PC-3 (cell line): ENCODE results near the gene TBCB. TPM values are rescaled to one million over a fixed set of nuclear protein-coding genes. Genes with fewer than 3 reads are reported as not detected.

ENCODE experiments used
- ATAC-seq: fragments of 200-7000 bp; cut with Tn5 transposase; 2 replicates; pipeline ENCODE4 v1.9.1; 2020; ENCODE audit warnings: mild to moderate bottlenecking, moderate library complexity
- BruUV-seq: library from RNA; stranded (reverse); fragments of 400-500 nt; replicated peaks from 2 replicates; lab custom pipeline; 2021; lab: Mats Ljungman, UMichigan
- CTCF ChIA-PET: fragments of 300-600 bp; sonication (Branson Sonifier 250); formaldehyde crosslinking; loops from one replicate; lab custom pipeline; 2022; ENCODE audit warnings: antibody characterized with exemption; lab: Charles Lee
- POLR2A ChIA-PET: fragments of 300-600 bp; sonication (Branson Sonifier 250); formaldehyde crosslinking; loops from one replicate; lab custom pipeline; 2022; ENCODE audit warnings: antibody characterized with exemption; ENCODE audit not compliant: unreplicated experiment; lab: Charles Lee
- DNase-seq: peaks from one replicate; pipeline ENCODE4 v3.0.0-alpha.2; 2015
- H2AFZ ChIP-seq: fragments of 300-600 bp; sonication (generic); 2 replicates; pipeline ENCODE4 v1.6.0; 2016; ENCODE audit warnings: antibody characterized with exemption, low read length
- H3F3A ChIP-seq: fragments of 300-600 bp; sonication (generic); one replicate; pipeline ENCODE4 v1.6.0; 2017; ENCODE audit warnings: antibody characterized with exemption, low read length, control low read depth, mild to moderate bottlenecking; ENCODE audit not compliant: unreplicated experiment
- H3K27ac ChIP-seq: fragments of 300-600 bp; sonication (generic); 2 replicates; pipeline ENCODE4 v1.5.1; 2016; ENCODE audit warnings: mild to moderate bottlenecking, low read length
- H3K27me3 ChIP-seq: fragments of 300-600 bp; sonication (generic); 2 replicates; pipeline ENCODE4 v1.6.1; 2016; ENCODE audit warnings: low read length, mixed read lengths
- H3K36me3 ChIP-seq: fragments of 300-600 bp; sonication (generic); 2 replicates; pipeline ENCODE4 v1.6.1; 2016; ENCODE audit warnings: low read depth, mixed run types, low read length, mixed read lengths
- H3K4me1 ChIP-seq: fragments of 300-600 bp; sonication (generic); 2 replicates; pipeline ENCODE4 v1.5.1; 2016; ENCODE audit warnings: low read length; ENCODE audit not compliant: insufficient read depth
- H3K4me2 ChIP-seq: fragments of 300-600 bp; sonication (generic); 2 replicates; pipeline ENCODE4 v1.6.0; 2016; ENCODE audit warnings: low read length
- H3K4me3 ChIP-seq: fragments of 300-600 bp; sonication (generic); 2 replicates; pipeline ENCODE4 v1.5.1; 2016; ENCODE audit warnings: mild to moderate bottlenecking, low read length, mixed read lengths
- H3K79me2 ChIP-seq: fragments of 300-600 bp; sonication (generic); 2 replicates; pipeline ENCODE4 v1.6.1; 2017; ENCODE audit warnings: low read length, mixed read lengths
- H3K9ac ChIP-seq: fragments of 300-600 bp; sonication (generic); 2 replicates; pipeline ENCODE4 v1.6.0; 2016; ENCODE audit warnings: mild to moderate bottlenecking, low read length
- H3K9me2 ChIP-seq: fragments of 300-600 bp; sonication (generic); replicated peaks from 2 replicates; pipeline ENCODE4 v1.6.1; 2016; ENCODE audit warnings: mixed run types, low read length, mixed read lengths
- H3K9me3 ChIP-seq: fragments of 300-600 bp; sonication (generic); 2 replicates; pipeline ENCODE4 v1.6.1; 2016; ENCODE audit warnings: low read length, mixed read lengths
- H4K20me1 ChIP-seq: fragments of 300-600 bp; sonication (generic); 2 replicates; pipeline ENCODE4 v1.6.1; 2016; ENCODE audit warnings: low read length, mixed read lengths
- EZH2 ChIP-seq: fragments of 300-600 bp; sonication (generic); IDR thresholded peaks from one replicate; pipeline ENCODE4 v1.6.1; 2017; ENCODE audit warnings: antibody characterized with exemption, mild to moderate bottlenecking, low read length; ENCODE audit not compliant: unreplicated experiment
- EZH2phosphoT487 ChIP-seq: fragments of 300-600 bp; sonication (generic); IDR thresholded peaks from 2 replicates; pipeline ENCODE4 v1.6.1; 2018; ENCODE audit warnings: mild to moderate bottlenecking, antibody characterized with exemption, low read length, borderline replicate concordance
- intact Hi-C: fragments of 100-400 bp; cut with micrococcal nuclease; formaldehyde crosslinking; loops from 2 replicates; pipeline ENCODE4 v1.9.0; 2023
- total RNA-seq: library from RNA; depleted of rRNA; stranded (reverse); fragments of >200 nt; gene quantifications from 2 replicates; pipeline ENCODE4 v1.2.3, GENCODE V29; 2014
- TF ChIP-seq, protein P1 (sequence below): fragments of 300-600 bp; sonication (generic); conservative IDR thresholded peaks from 2 replicates; pipeline ENCODE4 v1.5.1; 2017; ENCODE audit warnings: antibody characterized with exemption, low read depth, mild to moderate bottlenecking, low read length

TBCB gene
- total RNA-seq, 1 experiment from 2014 or later, result 260 TPM

DNA sequence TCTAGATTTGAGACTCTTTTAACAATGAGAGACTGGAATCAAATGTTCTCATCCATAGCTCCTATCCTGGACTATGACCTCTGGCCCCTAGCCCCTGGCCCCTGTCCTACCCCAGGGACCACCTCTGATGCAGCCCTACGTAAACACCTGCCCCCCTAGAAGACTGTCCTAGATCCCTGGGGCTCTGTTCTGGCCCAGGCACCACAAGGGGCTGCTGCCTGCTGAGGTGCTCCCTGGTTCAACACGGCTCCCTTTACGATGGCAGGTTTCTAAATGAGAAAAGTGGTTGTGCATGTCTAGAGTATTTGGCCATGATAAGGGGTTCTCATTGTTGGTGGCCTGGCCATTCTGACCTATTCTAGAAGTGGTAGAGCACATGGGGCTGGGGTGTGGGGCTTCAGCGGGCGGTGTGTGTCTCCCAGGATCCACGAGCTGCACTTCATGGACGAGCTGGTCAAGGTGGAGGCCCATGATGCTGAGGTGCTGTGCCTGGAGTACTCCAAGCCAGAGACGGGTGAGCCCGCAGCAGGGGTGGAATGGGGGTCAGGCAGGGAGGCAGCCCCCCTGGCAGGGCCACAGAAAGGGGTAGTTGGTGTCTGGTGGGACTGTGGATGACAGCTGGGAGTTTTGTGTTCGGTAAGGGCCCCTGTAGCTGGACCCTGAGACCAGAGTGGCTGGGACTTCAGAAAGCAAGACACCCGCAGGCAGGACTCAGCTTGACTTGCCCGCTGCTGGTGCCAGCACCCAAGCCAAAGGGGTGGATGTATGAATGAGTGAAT lies 30.8 kb upstream of the TBCB start:
- H3K36me3 ChIP-seq, result peaks cover 16% of the 10 kb centered on the region; the same call in 1 of the 2 replicates
- H3F3A ChIP-seq, result no peaks in the 10 kb centered on the region
- H3K4me2 ChIP-seq, result no peak overlapping the region
- ChIA-PET CTCF (no interaction called here), POLR2A (no interaction called here)
- H2AFZ ChIP-seq, result no peak overlapping the region
- BruUV-seq, result no TSS peak
- no peak overlapping the region for H3K27ac ChIP-seq
- H3K4me3 ChIP-seq, result no peak overlapping the region
- no peak overlapping the region for H3K9ac ChIP-seq
- H4K20me1 ChIP-seq, result no peaks in the 10 kb centered on the region
- no peaks in the 10 kb centered on the region for H3K9me2 ChIP-seq
- ATAC-seq (no peak), DNase-seq (no peak)
- no peaks in the 10 kb centered on the region for H3K4me1 ChIP-seq
- H3K79me2 ChIP-seq, result no peaks in the 10 kb centered on the region
- TF ChIP-seq EZH2 (no peak), EZH2phosphoT487 (no peak)
- TF ChIP-seq, protein P1, sequence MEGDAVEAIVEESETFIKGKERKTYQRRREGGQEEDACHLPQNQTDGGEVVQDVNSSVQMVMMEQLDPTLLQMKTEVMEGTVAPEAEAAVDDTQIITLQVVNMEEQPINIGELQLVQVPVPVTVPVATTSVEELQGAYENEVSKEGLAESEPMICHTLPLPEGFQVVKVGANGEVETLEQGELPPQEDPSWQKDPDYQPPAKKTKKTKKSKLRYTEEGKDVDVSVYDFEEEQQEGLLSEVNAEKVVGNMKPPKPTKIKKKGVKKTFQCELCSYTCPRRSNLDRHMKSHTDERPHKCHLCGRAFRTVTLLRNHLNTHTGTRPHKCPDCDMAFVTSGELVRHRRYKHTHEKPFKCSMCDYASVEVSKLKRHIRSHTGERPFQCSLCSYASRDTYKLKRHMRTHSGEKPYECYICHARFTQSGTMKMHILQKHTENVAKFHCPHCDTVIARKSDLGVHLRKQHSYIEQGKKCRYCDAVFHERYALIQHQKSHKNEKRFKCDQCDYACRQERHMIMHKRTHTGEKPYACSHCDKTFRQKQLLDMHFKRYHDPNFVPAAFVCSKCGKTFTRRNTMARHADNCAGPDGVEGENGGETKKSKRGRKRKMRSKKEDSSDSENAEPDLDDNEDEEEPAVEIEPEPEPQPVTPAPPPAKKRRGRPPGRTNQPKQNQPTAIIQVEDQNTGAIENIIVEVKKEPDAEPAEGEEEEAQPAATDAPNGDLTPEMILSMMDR, result no peak
- H3K27me3 ChIP-seq, result no peaks in the 10 kb centered on the region
- intact Hi-C loops, result no loop called here
- no peaks in the 10 kb centered on the region for H3K9me3 ChIP-seq

DNA sequence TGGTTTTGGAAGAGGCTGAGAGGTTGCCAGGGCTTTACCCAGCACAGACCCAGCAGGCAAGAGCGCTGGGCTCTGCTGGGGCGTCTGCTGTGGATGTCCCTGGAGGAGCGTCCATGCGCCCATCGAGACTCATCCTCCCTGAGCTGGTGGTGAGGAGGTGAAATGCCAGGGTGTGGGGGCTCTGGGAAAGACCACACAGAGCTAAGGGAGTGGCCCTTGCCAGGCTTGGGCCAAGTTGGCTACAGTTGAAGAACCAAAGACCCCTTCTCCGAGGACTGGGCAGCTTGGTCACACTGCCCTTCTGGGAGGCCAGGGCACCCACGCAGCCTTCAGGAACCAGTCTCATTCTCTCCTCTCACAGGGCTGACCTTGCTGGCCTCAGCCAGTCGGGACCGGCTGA lies 28.9 kb upstream of the TBCB start:
- Histone ChIP-seq H3K9me3 (no peaks in the 10 kb centered on the region), H3K27ac (no peak overlapping the region), H3K36me3 (peaks cover 14% of the 10 kb centered on the region), H3K4me1 (no peaks in the 10 kb centered on the region), H3K4me2 (no peak overlapping the region), H3K9ac (no peak overlapping the region), H2AFZ (no peak overlapping the region), H3K4me3 (no peak overlapping the region), H3F3A (no peaks in the 10 kb centered on the region), H4K20me1 (no peaks in the 10 kb centered on the region), H3K27me3 (no peaks in the 10 kb centered on the region), H3K9me2 (no peaks in the 10 kb centered on the region), H3K79me2 (no peaks in the 10 kb centered on the region)
- TF ChIP-seq, protein P1, result no peak
- TF ChIP-seq EZH2, result no peak
- no peak for TF ChIP-seq EZH2phosphoT487
- no peak for DNase-seq
- CTCF ChIA-PET, result no interaction called here
- ATAC-seq, result no peak
- no TSS peak for BruUV-seq
- POLR2A ChIA-PET, result no interaction called here
- intact Hi-C loops, result no loop called here

DNA sequence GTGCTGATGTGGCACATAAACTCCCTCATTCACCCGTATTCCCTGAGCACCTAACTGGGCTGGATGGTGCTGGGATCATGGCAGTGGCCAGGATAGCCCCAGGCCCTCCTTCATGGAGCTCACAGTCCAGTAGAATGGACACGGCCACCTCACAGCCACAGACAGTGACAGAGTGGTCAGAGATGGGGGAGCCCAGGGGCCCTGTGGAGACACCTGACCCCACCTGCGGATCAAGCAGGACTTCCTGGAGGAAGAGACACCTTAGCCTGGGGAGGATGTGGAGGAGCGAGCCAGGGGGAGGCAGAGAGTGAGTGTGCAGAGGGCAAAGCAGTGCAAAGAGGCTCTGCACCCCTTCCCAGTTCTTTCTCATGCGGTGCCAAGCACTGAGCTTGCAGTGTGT lies 25.4 kb upstream of the TBCB start:
- intact Hi-C loops, result no loop called here
- ChIA-PET POLR2A (no interaction called here), CTCF (no interaction called here)
- Histone ChIP-seq H4K20me1 (no peaks in the 10 kb centered on the region), H3K4me1 (no peaks in the 10 kb centered on the region), H3K27me3 (no peaks in the 10 kb centered on the region), H3K9me3 (no peaks in the 10 kb centered on the region), H3K4me3 (no peak overlapping the region), H3K27ac (no peak overlapping the region), H2AFZ (no peak overlapping the region), H3K79me2 (no peaks in the 10 kb centered on the region), H3K4me2 (no peak overlapping the region), H3K9ac (no peak overlapping the region), H3K9me2 (no peaks in the 10 kb centered on the region), H3K36me3 (peaks cover 4% of the 10 kb centered on the region), H3F3A (no peaks in the 10 kb centered on the region)
- ATAC-seq (no peak), DNase-seq (no peak)
- no TSS peak for BruUV-seq
- TF ChIP-seq EZH2phosphoT487, result no peak
- TF ChIP-seq EZH2, result no peak
- TF ChIP-seq, protein P1, result no peak
